ENCODE results near the gene DPP6.

GRCh38 chr7:154795014-154795413 is 742.8 kb downstream of the DPP6 start:
- no peak for TF ChIP-seq EZH2 (IDR thresholded peaks at IDR 0.05; ENCODE audit: borderline replicate concordance, insufficient read depth, low read depth, low read length, poor library complexity, severe bottlenecking)
- TF ChIP-seq CTCF (IDR thresholded peaks at IDR 0.05), result no peak

Measured in B cell (primary cell).